Stomach (tissue), 4 donors: Measurements from ENCODE around the gene TSTD1.
"Not testable (repeated sequence)": the region's sequence is repeated elsewhere in the genome, so short reads cannot be mapped to it uniquely, and the experiment has no call there.

Experiments used
- CTCF ChIP-seq, 7 experiments: fragments of 450-650 bp in 4 of 7; fragments of 200-600 bp in 3 of 7; sonication (generic) in 3 of 7; IDR thresholded peaks; one replicate each; pipeline ENCODE4 v1.5.1; 2016 to 2019; ENCODE audit warnings: antibody characterized with exemption in 7 of 7, control low read depth in 2 of 7, mild to moderate bottlenecking in 1 of 7
- EP300 ChIP-seq: sonication (generic); formaldehyde crosslinking; IDR thresholded peaks from one replicate; pipeline ENCODE4 v1.6.1; 2017; ENCODE audit warnings: antibody characterized with exemption

- not testable (repeated sequence) for TF ChIP-seq CTCF (IDR thresholded peaks at IDR 0.05); EP300
These were observed 21.6 kb downstream of the TSTD1 start for GRCh38 chr1:161017181-161017580.
